Stimulated activated memory B cell treated with anti-CD40 and anti-IgM and Interleukin-4, amounts not matched to agents 10 μg/mL and 1 μg/mL and 100 μg/mL, for 72 hours (primary cell): Measurements from ENCODE around the gene ARHGAP18.
A peak's percentile ranks its signal among the peaks of the same experiment; 100 is the strongest.

ENCODE experiments used
- ATAC-seq: fragments of 150-1000 bp; cut with Tn5 transposase; 2 replicates; pipeline ENCODE4 v1.10.0; 2021
- H3K27ac Mint-ChIP-seq: one replicate; pipeline ENCODE4 v1.8.0; 2022; ENCODE audit warnings: mild to moderate bottlenecking, mixed read lengths
- H3K27me3 Mint-ChIP-seq: one replicate; pipeline ENCODE4 v1.8.0; 2022; ENCODE audit warnings: mixed read lengths
- H3K36me3 Mint-ChIP-seq: one replicate; pipeline ENCODE4 v1.8.0; 2022; ENCODE audit warnings: mixed read lengths
- H3K4me1 Mint-ChIP-seq: one replicate; pipeline ENCODE4 v1.8.0; 2022; ENCODE audit warnings: mixed read lengths
- H3K4me3 Mint-ChIP-seq: one replicate; pipeline ENCODE4 v1.8.0; 2022; ENCODE audit warnings: mild to moderate bottlenecking, moderate library complexity, mixed read lengths
- H3K9me3 Mint-ChIP-seq: one replicate; pipeline ENCODE4 v1.8.0; 2022; ENCODE audit warnings: mixed read lengths

ARHGAP18 gene

DNA sequence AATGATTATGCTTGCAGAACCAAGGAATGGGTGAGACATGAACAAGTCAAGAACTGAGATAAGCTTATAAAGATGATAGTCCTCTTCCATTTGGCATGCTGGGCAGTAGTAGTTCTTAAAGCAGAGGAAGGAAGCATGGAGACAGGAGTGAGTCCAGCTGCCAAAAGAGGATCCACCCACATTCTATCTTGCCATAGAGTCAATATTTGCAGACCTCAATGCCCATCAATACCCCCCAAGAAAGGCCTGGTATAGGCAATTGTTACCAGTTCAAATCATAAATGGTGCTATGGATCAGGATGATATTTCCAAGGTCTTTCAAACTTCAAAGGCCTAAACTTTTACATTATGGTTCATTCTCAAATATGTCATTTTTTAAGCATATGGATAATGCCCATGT lies 4.8 kb downstream of the ARHGAP18 start:
- no peaks in the 10 kb centered on the region for H3K9me3 Mint-ChIP-seq
- no peak for ATAC-seq
- H3K27me3 Mint-ChIP-seq = no peaks in the 10 kb centered on the region
- no peak overlapping the region for H3K4me3 Mint-ChIP-seq
- peaks cover 30% of the 10 kb centered on the region for H3K4me1 Mint-ChIP-seq
- peaks cover 10% of the 10 kb centered on the region for H3K36me3 Mint-ChIP-seq
- H3K27ac Mint-ChIP-seq = no peak overlapping the region

DNA sequence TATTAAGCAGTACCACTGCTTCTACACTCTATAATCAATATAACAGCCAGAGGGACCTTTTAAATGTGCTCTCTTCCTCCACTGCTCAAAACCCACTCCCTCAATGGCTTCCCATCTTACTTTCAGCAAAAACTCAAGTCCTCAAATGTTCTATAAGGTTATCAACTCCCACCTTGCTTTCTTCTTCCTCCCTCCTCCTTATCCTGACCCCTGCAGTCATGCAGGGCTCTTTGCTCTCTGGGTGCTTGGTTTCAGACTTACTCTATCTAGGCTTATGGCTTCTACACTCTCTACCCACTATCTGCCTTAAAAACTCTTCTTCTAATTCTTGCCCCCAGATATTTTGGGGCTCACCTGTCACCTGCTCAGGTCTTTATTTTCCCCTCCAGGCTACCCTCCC lies 5.3 kb downstream of the ARHGAP18 start:
- Mint-ChIP-seq H3K27ac (no peak overlapping the region), H3K36me3 (peaks cover 10% of the 10 kb centered on the region), H3K9me3 (no peaks in the 10 kb centered on the region), H3K27me3 (no peaks in the 10 kb centered on the region), H3K4me3 (no peak overlapping the region), H3K4me1 (peaks cover 32% of the 10 kb centered on the region)
- ATAC-seq = no peak

DNA sequence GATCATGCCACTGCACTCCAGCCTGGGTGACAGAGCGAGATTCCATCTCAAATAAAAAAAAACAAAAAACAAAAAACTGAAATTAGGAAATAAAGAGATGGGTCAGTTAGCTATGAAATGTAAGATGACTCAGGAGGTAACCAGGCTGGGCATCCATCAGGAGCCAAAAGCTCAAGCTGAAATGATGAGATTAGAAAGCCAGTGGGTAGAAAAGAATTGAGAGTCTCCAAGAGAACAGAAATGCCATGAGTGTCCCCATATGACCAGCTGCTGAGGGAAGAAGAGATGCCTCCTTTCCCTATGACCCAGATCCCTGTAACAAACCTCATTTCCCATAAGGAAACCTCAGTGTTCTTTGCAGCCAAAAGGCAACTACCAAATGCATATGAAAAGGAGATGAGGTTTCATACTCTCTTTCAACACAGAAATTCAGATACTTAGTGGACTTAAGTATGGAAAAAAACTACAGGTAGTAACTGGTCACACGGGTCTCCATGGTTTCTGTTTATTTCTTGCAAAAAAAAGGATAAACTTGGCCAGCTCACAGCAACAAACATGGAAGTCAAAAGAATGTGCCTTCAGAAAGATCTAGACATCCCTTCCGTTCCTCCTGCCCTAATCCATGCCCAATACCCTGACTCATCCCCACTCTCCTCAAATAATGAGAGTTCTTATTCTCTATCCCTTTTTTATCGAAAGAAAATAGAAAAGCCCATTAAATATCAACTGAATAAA lies 8.1 kb downstream of the ARHGAP18 start:
- ATAC-seq = no peak
- H3K27me3 Mint-ChIP-seq = no peaks in the 10 kb centered on the region
- H3K9me3 Mint-ChIP-seq = no peaks in the 10 kb centered on the region
- H3K4me3 Mint-ChIP-seq = no peak overlapping the region
- H3K36me3 Mint-ChIP-seq = peaks cover 10% of the 10 kb centered on the region
- H3K27ac Mint-ChIP-seq = no peak overlapping the region
- H3K4me1 Mint-ChIP-seq = peaks cover 15% of the 10 kb centered on the region

DNA sequence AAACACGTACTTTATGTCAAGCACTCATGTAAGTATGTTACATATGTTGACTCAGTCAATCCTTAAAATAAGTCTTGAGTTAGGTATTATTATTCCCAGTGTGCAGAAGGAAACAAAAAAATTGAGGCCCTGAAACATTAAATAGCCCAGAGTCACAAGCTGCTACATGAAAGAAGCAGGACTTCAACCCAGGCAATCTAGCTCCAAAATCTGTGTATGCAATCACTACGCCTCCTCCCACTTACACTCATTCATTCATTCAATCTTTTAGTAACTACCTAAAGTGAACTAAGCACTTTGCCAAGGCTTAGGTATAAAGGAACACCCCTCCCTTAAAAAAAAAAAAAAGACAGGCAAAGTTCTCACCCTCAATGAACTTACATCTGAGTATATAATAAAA lies 9.3 kb downstream of the ARHGAP18 start:
- H3K36me3 Mint-ChIP-seq = peaks cover 10% of the 10 kb centered on the region
- no peaks in the 10 kb centered on the region for H3K27me3 Mint-ChIP-seq
- no peak for ATAC-seq
- peaks cover 15% of the 10 kb centered on the region for H3K4me1 Mint-ChIP-seq
- H3K27ac Mint-ChIP-seq = no peak overlapping the region
- no peaks in the 10 kb centered on the region for H3K9me3 Mint-ChIP-seq
- no peak overlapping the region for H3K4me3 Mint-ChIP-seq

DNA sequence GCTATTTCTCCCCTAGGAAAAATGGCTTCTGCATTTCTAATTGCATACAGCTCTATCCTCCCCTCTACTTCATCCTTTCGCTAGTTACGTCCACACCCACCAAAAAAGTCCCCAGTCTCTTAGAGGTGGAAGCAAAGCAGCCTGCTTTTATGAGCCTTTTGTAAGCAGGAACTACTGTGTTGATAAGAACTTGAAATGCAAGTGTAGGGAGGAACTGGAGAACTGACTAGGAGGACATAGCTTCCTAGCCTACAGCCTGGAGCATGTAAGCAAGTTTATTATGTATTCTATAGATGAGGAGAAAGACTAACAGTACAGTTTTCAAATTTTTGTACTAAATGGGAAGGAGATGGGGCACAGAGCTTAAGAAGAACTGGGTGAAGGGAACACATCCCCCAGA lies 10.3 kb downstream of the ARHGAP18 start:
- no peaks in the 10 kb centered on the region for H3K27me3 Mint-ChIP-seq
- no peaks in the 10 kb centered on the region for H3K9me3 Mint-ChIP-seq
- H3K27ac Mint-ChIP-seq = no peak overlapping the region
- H3K4me1 Mint-ChIP-seq = peaks cover 9% of the 10 kb centered on the region
- no peak for ATAC-seq
- no peak overlapping the region for H3K4me3 Mint-ChIP-seq
- peaks cover 10% of the 10 kb centered on the region for H3K36me3 Mint-ChIP-seq

DNA sequence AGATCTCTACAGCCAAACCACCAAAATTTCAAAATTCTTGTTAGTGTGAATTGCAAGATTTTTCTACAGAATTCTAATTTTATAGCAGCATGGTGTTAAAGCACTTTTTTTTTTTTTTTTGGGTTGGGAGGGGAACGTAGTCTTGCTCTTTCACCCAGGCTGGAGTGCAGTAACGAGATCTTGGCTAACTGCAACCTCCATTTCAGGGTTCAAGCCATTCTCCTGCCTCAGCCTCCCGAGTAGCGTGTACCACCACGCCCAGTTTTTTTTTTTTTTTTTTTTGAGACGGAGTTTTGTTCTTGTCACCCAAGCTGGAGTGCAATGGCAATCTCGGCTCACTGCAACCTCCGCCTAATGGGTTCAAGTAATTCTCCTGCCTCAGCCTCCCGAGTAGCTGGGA lies 11.5 kb downstream of the ARHGAP18 start:
- Mint-ChIP-seq H3K9me3 (no peaks in the 10 kb centered on the region), H3K36me3 (peaks cover 10% of the 10 kb centered on the region), H3K27me3 (no peaks in the 10 kb centered on the region), H3K4me3 (no peak overlapping the region), H3K27ac (no peak overlapping the region), H3K4me1 (peaks cover 6% of the 10 kb centered on the region)
- no peak for ATAC-seq

DNA sequence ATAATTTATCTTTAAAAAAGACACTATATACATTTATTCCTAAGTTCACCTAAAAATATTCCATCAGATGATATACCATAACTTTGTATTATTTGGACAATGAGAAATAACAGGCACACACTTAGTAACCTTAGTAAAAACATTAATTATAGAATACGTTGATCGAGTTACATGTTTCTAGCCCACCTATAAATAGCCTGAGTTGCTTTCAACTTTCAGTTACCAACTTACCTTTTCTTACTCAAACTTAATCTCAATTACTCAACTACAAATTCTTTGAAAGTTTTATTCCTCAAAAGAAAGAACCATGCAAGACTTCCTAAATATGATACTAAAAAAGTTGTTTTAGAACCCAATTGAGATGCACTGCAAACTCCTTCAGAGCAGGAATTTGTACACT lies 12.2 kb downstream of the ARHGAP18 start:
- Mint-ChIP-seq H3K4me1 (peaks cover 6% of the 10 kb centered on the region), H3K27ac (no peak overlapping the region), H3K9me3 (no peaks in the 10 kb centered on the region), H3K4me3 (no peak overlapping the region), H3K27me3 (no peaks in the 10 kb centered on the region), H3K36me3 (peaks cover 9% of the 10 kb centered on the region)
- no peak for ATAC-seq

DNA sequence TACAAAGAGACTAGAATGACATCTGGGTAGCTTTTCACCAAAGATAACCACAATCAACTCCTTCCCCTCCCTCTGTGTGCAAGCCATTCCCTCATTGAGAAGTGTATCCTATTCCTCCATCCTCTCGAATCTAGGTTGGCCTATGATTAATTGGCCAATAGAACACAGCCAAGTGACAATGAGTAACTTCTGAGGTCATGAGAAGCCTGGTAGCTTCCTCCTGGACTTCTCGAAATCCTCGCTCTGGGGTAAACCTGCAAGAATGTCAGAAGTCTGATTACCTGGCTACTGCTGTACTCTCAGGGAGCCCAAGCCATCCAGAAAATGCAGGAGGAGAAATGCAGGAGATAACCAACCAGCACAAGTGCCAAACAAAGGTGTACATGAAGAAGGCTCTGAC lies 13.1 kb downstream of the ARHGAP18 start:
- no peaks in the 10 kb centered on the region for H3K9me3 Mint-ChIP-seq
- no peak overlapping the region for H3K4me3 Mint-ChIP-seq
- H3K36me3 Mint-ChIP-seq = no peaks in the 10 kb centered on the region
- peaks cover 6% of the 10 kb centered on the region for H3K4me1 Mint-ChIP-seq
- no peak overlapping the region for H3K27ac Mint-ChIP-seq
- ATAC-seq = no peak
- H3K27me3 Mint-ChIP-seq = no peaks in the 10 kb centered on the region

DNA sequence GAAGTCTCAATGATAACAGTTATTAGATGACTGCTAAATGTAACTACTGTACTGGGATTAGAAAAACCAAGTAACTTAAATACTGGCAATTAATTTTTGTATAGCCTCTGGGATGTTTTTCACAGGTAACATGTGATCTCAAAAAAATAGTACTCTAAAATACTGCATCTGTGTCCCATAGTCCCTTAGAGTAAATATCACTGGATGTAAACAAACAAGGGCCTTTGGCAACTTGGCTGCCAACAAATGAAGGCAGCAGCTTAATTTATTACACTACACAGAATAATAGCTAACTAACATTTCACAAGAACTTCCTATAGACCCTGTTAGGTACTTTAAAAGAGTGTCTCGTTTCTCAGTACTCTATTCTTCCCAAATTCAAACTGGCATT lies 14.0 kb downstream of the ARHGAP18 start:
- H3K4me3 Mint-ChIP-seq = no peak overlapping the region
- H3K27me3 Mint-ChIP-seq = no peaks in the 10 kb centered on the region
- H3K27ac Mint-ChIP-seq = no peak overlapping the region
- ATAC-seq = no peak
- H3K4me1 Mint-ChIP-seq = peaks cover 9% of the 10 kb centered on the region
- no peaks in the 10 kb centered on the region for H3K9me3 Mint-ChIP-seq
- H3K36me3 Mint-ChIP-seq = no peaks in the 10 kb centered on the region

DNA sequence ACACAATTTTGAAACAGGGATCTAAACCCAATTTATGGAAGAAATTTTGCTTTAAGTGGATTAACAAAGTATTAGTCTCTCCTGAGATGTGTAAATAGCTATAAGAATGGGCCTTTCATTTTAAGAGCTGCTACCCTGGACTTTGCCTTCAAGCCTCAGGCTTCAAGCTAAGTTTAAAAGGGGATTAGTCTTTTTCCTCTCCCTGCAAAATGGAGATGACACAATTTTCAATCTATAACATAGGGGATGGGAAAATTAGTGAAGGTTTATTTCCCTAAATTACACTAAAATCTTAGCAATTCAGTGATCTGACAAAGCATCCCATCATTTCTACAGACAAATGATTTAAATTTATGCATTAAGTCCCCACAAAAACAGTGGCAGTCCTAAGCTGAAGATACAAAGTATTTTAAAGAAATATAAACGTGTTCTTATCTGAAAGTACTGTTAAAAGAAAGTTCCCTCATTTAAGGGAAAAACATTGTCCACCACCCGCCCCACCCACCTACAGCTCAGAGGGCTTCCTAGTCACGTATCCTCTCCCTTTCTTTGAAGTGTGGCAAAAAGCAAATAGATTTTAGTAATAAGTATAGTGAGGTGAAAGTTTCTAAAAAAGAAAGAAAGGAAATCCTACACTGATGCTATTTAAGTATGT lies 14.5 kb downstream of the ARHGAP18 start:
- H3K4me3 Mint-ChIP-seq = no peak overlapping the region
- H3K27ac Mint-ChIP-seq = no peak overlapping the region
- peaks cover 12% of the 10 kb centered on the region for H3K4me1 Mint-ChIP-seq
- H3K9me3 Mint-ChIP-seq = no peaks in the 10 kb centered on the region
- no peaks in the 10 kb centered on the region for H3K36me3 Mint-ChIP-seq
- H3K27me3 Mint-ChIP-seq = no peaks in the 10 kb centered on the region
- no peak for ATAC-seq

DNA sequence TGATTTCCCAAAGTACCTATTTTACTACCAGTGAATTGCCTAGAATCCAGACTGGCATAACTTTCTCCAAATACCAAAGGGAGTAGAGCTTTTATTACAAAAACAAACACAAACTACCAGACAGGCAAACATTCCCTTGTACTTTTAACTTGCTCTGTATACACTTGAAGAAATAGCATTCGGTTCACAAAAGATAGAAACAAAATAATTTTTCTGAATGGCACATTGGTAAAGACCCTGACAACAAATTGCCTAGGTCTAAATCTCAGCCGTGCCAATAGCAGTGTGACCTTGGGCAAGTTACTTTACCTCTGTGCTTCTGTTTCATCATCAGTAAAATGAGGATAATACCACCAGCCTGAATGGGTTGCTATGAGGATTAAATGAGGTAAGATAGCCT lies 15.9 kb downstream of the ARHGAP18 start:
- H3K36me3 Mint-ChIP-seq = no peaks in the 10 kb centered on the region
- no peaks in the 10 kb centered on the region for H3K9me3 Mint-ChIP-seq

DNA sequence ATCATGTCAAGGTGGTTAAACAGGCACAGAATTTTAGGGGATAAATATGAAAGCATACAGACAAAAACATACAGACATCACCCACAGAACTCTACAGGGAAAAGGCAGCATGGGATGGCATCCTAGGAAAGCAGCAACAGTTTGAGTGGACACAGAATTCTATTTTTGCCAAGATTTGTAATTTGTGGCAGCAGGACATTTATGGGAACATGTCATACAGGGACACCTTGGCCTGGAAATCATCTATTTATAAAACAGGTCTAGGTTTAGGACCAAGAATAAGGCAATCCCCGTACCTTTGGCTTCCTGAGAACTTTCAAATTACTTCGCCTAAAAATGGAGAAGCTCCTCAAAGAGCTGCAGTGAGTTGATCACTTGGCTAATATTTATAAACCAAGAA lies 17.5 kb downstream of the ARHGAP18 start:
- H3K36me3 Mint-ChIP-seq = no peaks in the 10 kb centered on the region
- H3K9me3 Mint-ChIP-seq = no peaks in the 10 kb centered on the region
- H3K4me1 Mint-ChIP-seq = peaks cover 14% of the 10 kb centered on the region
- H3K27me3 Mint-ChIP-seq = no peaks in the 10 kb centered on the region
- no peak overlapping the region for H3K4me3 Mint-ChIP-seq
- peak overlapping the region; percentile 9 for H3K27ac Mint-ChIP-seq
- ATAC-seq = no peak

More for the DNA sequence above, 15.9 kb downstream of the ARHGAP18 start:
- Mint-ChIP-seq H3K4me1 (peaks cover 5% of the 10 kb centered on the region), H3K27ac (no peak overlapping the region), H3K4me3 (no peak overlapping the region), H3K27me3 (no peaks in the 10 kb centered on the region)
- ATAC-seq = no peak

DNA sequence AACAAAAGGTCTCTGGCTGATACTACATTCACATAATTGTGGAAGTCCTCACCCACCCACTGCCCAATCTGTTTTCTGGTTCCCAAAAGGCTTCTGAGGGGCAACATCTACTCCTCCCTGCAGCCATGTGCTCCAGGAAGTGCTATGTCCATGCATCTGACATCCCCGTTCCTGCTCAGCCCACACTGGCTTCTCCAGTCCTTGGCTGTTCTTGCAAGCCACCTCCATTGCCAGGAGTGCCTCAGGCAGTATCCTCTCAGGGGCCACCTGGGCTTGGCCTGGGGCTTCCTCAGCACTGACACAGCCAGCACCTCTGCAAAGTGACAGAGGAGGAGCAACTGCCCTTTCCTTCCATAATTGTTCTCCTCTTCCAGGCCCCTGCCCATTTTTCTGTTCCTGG lies 18.3 kb downstream of the ARHGAP18 start:
- H3K9me3 Mint-ChIP-seq = no peaks in the 10 kb centered on the region
- ATAC-seq = no peak
- H3K27ac Mint-ChIP-seq = peak overlapping the region; percentile 9

DNA sequence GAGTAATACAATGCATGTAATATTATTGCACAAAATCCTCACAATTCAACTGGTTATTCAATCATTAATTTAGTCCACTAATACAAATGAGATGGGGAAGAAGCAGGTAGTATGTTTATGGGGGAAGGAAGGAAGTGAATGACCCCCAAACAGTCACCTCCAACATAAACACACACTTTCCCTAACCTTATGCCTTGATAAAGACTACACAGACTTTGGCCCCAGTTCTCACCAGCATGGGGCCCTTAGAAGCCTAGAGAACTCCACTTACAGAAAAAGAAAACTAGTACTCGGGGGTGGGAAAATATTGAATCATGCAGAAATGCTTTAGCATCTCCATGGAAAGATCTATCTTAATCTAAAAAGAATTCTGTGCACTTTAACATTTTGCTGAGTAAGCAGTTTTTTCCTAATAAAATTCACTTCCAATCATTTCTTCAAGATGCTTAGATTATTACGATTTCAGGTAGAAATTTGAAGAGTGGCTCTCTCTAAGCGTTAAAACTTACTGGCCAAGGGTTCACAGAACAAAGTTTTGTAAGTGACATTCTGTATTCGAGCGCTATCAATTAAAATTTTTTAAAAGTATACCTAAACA lies 18.8 kb downstream of the ARHGAP18 start:
- Mint-ChIP-seq H3K27ac (no peak overlapping the region), H3K4me3 (no peak overlapping the region), H3K4me1 (peaks cover 27% of the 10 kb centered on the region), H3K27me3 (no peaks in the 10 kb centered on the region), H3K9me3 (no peaks in the 10 kb centered on the region), H3K36me3 (no peaks in the 10 kb centered on the region)
- no peak for ATAC-seq

More for the DNA sequence above, 18.3 kb downstream of the ARHGAP18 start:
- Mint-ChIP-seq H3K36me3 (no peaks in the 10 kb centered on the region), H3K4me1 (peaks cover 22% of the 10 kb centered on the region), H3K27me3 (no peaks in the 10 kb centered on the region), H3K4me3 (no peak overlapping the region)

DNA sequence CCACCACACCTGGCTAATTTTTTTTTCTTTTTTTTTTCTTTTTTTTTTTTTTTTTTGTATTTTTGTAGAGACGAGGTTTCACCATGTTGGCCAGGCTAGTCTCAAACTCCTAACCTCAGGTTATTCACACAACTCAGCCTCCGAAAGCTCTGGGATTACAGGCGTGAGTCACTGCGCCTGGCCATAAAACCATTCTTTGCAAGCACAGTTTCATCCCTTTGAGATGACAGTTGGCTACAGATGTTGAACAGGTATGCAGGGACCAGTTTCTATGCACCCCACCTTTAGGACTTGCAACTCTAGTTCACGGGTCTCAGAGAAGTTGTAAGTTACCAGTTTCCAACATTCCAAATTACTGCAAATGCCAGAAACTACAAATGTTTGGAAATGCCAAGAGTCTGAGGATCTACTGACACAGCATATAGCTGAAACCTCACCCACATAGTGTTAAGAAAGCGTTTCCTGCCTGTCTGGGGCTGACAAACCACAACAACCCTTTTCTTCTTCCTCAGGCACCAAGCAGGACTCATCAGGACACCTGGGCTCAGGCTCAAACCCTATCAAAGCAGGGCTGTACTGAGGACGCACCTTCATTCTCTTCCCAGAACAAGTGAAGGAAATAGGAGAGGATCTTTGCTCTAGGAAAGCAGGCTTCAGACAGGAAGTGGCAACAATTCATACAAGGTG lies 22.9 kb downstream of the ARHGAP18 start:
- Mint-ChIP-seq H3K9me3 (no peaks in the 10 kb centered on the region), H3K36me3 (no peaks in the 10 kb centered on the region), H3K4me1 (peaks cover 60% of the 10 kb centered on the region), H3K4me3 (peak overlapping the region; percentile 12), H3K27me3 (no peaks in the 10 kb centered on the region), H3K27ac (peak overlapping the region; percentile 64)
- peak; percentile 81 for ATAC-seq
